Stimulated activated CD8-positive, alpha-beta memory T cell treated with anti-CD3 and anti-CD28 coated beads, Interleukin-15, amount 100 ng/mL, for 48 hours (primary cell): Measurements from ENCODE around the gene NRIP3.

Source experiments
- DNase-seq, 2 donors: peaks; one replicate each; pipeline ENCODE4 v3.0.0-alpha.2; 2020; ENCODE audit warnings: low read depth in 2 of 2

The NRIP3 gene

GRCh38 chr11:8932564-8933180 is 71.1 kb downstream of the NRIP3 start, which contains the start of gene C11orf16:
TSS of gene C11orf16 (minus strand) at chr11:8932947. CDS start at chr11:8932308, 639 bp downstream.
- DNase-seq: no peak
